ENCODE results near the gene OPA1.
A peak's percentile ranks its signal among the peaks of the same experiment; 100 is the strongest.

Gene OPA1

DNA sequence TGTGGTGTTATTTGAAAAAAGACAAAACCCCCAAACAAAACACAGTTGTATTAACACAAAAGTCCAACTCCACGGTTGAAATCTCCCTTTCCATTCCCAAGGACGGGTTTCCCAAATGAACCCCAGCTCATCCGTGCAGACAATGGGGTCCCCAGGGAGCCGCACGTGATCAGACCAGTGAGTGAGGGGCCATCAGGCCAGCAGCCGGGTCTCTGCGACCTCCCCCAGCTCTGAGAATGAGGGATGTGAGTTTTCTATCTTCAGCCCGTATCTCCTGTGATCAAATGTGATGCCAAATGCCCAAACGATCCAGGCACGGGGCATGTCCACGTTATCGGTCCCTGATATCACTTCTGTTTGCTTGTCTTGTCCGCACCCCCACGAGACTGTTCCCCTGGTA is 138.0 kb downstream of the OPA1 start:
- no peaks in the 10 kb centered on the region for H3K79me1 ChIP-seq (ENCODE audit: low read depth, low read length)
- no peak overlapping the region for H2AK5ac ChIP-seq (ENCODE audit: low read depth, low read length)
- H3K4ac ChIP-seq (ENCODE audit: low read length): no peak overlapping the region
- no peak overlapping the region for H3K14ac ChIP-seq (ENCODE audit: low read length)
- no peak overlapping the region for H3K9ac ChIP-seq (ENCODE audit: low read depth, low read length, poor library complexity)
- H3K4me3 ChIP-seq (ENCODE audit: low read length in 2 of 2): no peak overlapping the region
- no peak overlapping the region for H3K23ac ChIP-seq (ENCODE audit: low read depth, low read length, poor library complexity)
- H4K8ac ChIP-seq (ENCODE audit: low read depth, low read length): no peak overlapping the region
- no peak overlapping the region for H3K4me2 ChIP-seq (ENCODE audit: insufficient read depth, low read length, poor library complexity, severe bottlenecking)
- H2AFZ ChIP-seq (ENCODE audit: low read length): peak overlapping the region; percentile 54
- WGBS, 2 donors (ENCODE audit: extremely low coverage in 2 of 2, insufficient read length in 2 of 2, insufficient replicate concordance in 1 of 2): no CpG with 5 or more reads among the region's 14 CpGs
- peak overlapping the region; percentile 35 for H2BK12ac ChIP-seq (ENCODE audit: low read length)
- H3K27ac ChIP-seq (replicated peaks; ENCODE audit: low read length): no peak overlapping the region
- peak overlapping the region; percentile 9 for H3K18ac ChIP-seq (ENCODE audit: low read length)
- no peak overlapping the region for H2BK5ac ChIP-seq (ENCODE audit: low read length)
- no peak overlapping the region for H4K91ac ChIP-seq (ENCODE audit: low read depth, low read length, poor library complexity)
- H3K27me3 ChIP-seq (ENCODE audit: control insufficient read depth in 3 of 3, insufficient read depth in 3 of 3, low read depth in 1 of 3, low read length in 3 of 3): no peaks in the 10 kb centered on the region
- H3K4me1 ChIP-seq (ENCODE audit: control insufficient read depth in 2 of 2, insufficient read depth in 1 of 2, low read depth in 1 of 2, low read length in 2 of 2): peaks cover 21 to 32% of the 10 kb centered on the region in 2 donors
- no peak for DNase-seq (ENCODE audit: low spot score)
- H2BK15ac ChIP-seq (ENCODE audit: low read length): no peak overlapping the region
- H3K36me3 ChIP-seq (replicated peaks in 1 of 2; ENCODE audit: control insufficient read depth in 2 of 2, insufficient read depth in 2 of 2, low read length in 2 of 2): no peaks in the 10 kb centered on the region
- H2BK120ac ChIP-seq (ENCODE audit: low read depth, low read length): no peak overlapping the region
- H3K9me3 ChIP-seq (replicated peaks in 1 of 2; ENCODE audit: control insufficient read depth in 2 of 2, insufficient read depth in 1 of 2, low read depth in 1 of 2, low read length in 2 of 2): peaks cover 0 to under 1% of the 10 kb centered on the region in 2 donors

DNA sequence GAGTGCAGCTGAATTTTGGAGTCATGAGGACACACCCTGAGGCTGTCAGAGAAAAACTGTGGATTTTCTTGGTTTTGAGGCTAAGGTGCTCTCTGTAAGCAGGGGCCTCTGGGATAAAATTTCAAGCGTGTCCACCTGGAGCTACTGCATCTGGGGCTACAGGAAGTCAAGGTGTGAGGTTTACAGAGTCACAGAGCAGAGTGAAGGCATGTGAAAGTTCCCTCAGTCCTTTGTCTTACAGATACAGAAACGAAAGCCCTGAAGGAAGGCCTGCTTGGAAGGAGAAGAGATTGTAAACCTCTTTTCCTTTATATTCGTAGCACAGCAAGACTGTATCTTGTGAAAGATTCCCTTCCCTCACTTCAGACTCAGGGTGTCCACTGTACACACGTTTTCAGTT is 138.6 kb downstream of the OPA1 start:
- Histone ChIP-seq H3K4me1 (ENCODE audit: control insufficient read depth in 2 of 2, insufficient read depth in 1 of 2, low read depth in 1 of 2, low read length in 2 of 2) (peaks cover 28 to 32% of the 10 kb centered on the region in 2 donors), H4K8ac (ENCODE audit: low read depth, low read length) (no peak overlapping the region), H4K91ac (ENCODE audit: low read depth, low read length, poor library complexity) (no peak overlapping the region), H2AFZ (ENCODE audit: low read length) (no peak overlapping the region), H3K36me3 (replicated peaks in 1 of 2; ENCODE audit: control insufficient read depth in 2 of 2, insufficient read depth in 2 of 2, low read length in 2 of 2) (no peaks in the 10 kb centered on the region), H3K27me3 (ENCODE audit: control insufficient read depth in 3 of 3, insufficient read depth in 3 of 3, low read depth in 1 of 3, low read length in 3 of 3) (no peaks in the 10 kb centered on the region), H2BK120ac (ENCODE audit: low read depth, low read length) (no peak overlapping the region), H3K14ac (ENCODE audit: low read length) (no peak overlapping the region), H2AK5ac (ENCODE audit: low read depth, low read length) (no peak overlapping the region), H3K18ac (ENCODE audit: low read length) (no peak overlapping the region), H3K4me2 (ENCODE audit: insufficient read depth, low read length, poor library complexity, severe bottlenecking) (no peak overlapping the region), H3K4ac (ENCODE audit: low read length) (no peak overlapping the region), H3K4me3 (ENCODE audit: low read length in 2 of 2) (no peak overlapping the region), H2BK15ac (ENCODE audit: low read length) (peak overlapping the region; percentile 17), H3K79me1 (ENCODE audit: low read depth, low read length) (no peaks in the 10 kb centered on the region), H2BK12ac (ENCODE audit: low read length) (no peak overlapping the region), H3K9me3 (replicated peaks in 1 of 2; ENCODE audit: control insufficient read depth in 2 of 2, insufficient read depth in 1 of 2, low read depth in 1 of 2, low read length in 2 of 2) (peaks cover 0 to 1% of the 10 kb centered on the region in 2 donors), H3K9ac (ENCODE audit: low read depth, low read length, poor library complexity) (no peak overlapping the region), H3K27ac (replicated peaks; ENCODE audit: low read length) (no peak overlapping the region), H2BK5ac (ENCODE audit: low read length) (no peak overlapping the region), H3K23ac (ENCODE audit: low read depth, low read length, poor library complexity) (no peak overlapping the region)
- no peak for DNase-seq (ENCODE audit: low spot score)
- no CpG with 5 or more reads among the region's 4 CpGs for WGBS, 2 donors (ENCODE audit: extremely low coverage in 2 of 2, insufficient read length in 2 of 2, insufficient replicate concordance in 1 of 2)

DNA sequence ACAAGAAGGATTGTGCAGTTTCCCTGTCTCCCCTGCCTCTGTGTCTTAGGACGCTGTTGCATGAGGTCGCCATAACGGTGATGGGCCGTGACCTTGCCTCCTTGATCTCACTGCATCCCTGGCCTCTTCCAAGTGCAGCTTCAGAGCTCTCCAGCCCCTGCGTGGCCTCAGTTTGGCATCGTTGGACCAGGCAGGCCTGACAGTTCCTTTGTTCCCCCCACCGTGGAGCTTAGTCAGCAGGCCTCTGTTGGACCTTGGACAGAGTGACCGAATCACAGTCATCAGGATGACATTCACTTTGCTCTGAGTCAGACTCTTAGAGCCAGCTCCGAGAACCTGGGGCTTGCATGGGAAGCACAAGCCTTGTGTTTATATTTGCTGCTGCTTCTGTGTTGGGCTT is 139.4 kb downstream of the OPA1 start:
- Histone ChIP-seq H2BK120ac (ENCODE audit: low read depth, low read length) (no peak overlapping the region), H3K27ac (replicated peaks; ENCODE audit: low read length) (no peak overlapping the region)

DNA sequence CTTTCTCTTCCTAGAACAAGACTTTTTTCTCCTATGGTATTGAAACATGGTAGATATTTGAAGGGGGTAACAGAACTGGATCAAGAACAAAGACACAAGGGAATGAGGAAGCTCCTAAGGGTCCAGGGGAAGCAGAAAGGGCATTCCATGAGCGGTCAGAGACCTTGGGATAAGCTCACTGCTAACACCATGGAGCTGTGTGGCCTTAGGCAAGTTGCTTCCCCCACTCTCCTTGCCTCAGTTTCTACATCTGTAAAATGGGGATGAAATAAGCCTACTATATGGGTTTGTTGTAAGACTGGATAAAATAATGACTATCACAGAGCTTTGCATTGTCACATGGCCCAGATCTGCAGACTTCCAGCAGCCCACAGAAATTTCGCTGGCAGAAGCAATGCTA is 139.8 kb downstream of the OPA1 start:
- H3K79me1 ChIP-seq (ENCODE audit: low read depth, low read length): no peaks in the 10 kb centered on the region
- no peak overlapping the region for H3K4me3 ChIP-seq (ENCODE audit: low read length in 2 of 2)
- H2BK15ac ChIP-seq (ENCODE audit: low read length): no peak overlapping the region
- no peak overlapping the region for H3K23ac ChIP-seq (ENCODE audit: low read depth, low read length, poor library complexity)
- no peak overlapping the region for H2AK5ac ChIP-seq (ENCODE audit: low read depth, low read length)
- no peak overlapping the region for H2BK5ac ChIP-seq (ENCODE audit: low read length)
- no peak overlapping the region for H4K91ac ChIP-seq (ENCODE audit: low read depth, low read length, poor library complexity)
- no peak overlapping the region for H4K8ac ChIP-seq (ENCODE audit: low read depth, low read length)
- peaks cover 0 to 1% of the 10 kb centered on the region in 2 donors for H3K9me3 ChIP-seq (replicated peaks in 1 of 2; ENCODE audit: control insufficient read depth in 2 of 2, insufficient read depth in 1 of 2, low read depth in 1 of 2, low read length in 2 of 2)
- H3K18ac ChIP-seq (ENCODE audit: low read length): no peak overlapping the region
- no peak overlapping the region for H2AFZ ChIP-seq (ENCODE audit: low read length)
- no CpG with 5 or more reads among the region's 2 CpGs for WGBS, 2 donors (ENCODE audit: extremely low coverage in 2 of 2, insufficient read length in 2 of 2, insufficient replicate concordance in 1 of 2)
- no peaks in the 10 kb centered on the region for H3K27me3 ChIP-seq (ENCODE audit: control insufficient read depth in 3 of 3, insufficient read depth in 3 of 3, low read depth in 1 of 3, low read length in 3 of 3)
- no peak overlapping the region for H2BK12ac ChIP-seq (ENCODE audit: low read length)
- H3K27ac ChIP-seq (replicated peaks; ENCODE audit: low read length): no peak overlapping the region
- no peak overlapping the region for H3K4ac ChIP-seq (ENCODE audit: low read length)
- no peak overlapping the region for H2BK120ac ChIP-seq (ENCODE audit: low read depth, low read length)
- peaks cover 25 to 34% of the 10 kb centered on the region in 2 donors for H3K4me1 ChIP-seq (ENCODE audit: control insufficient read depth in 2 of 2, insufficient read depth in 1 of 2, low read depth in 1 of 2, low read length in 2 of 2)
- no peak overlapping the region for H3K14ac ChIP-seq (ENCODE audit: low read length)
- DNase-seq (ENCODE audit: low spot score): no peak
- H3K36me3 ChIP-seq (replicated peaks in 1 of 2; ENCODE audit: control insufficient read depth in 2 of 2, insufficient read depth in 2 of 2, low read length in 2 of 2): no peaks in the 10 kb centered on the region
- no peak overlapping the region for H3K9ac ChIP-seq (ENCODE audit: low read depth, low read length, poor library complexity)
- no peak overlapping the region for H3K4me2 ChIP-seq (ENCODE audit: insufficient read depth, low read length, poor library complexity, severe bottlenecking)

More for the DNA sequence above, 139.4 kb downstream of the OPA1 start:
- Histone ChIP-seq H4K91ac (ENCODE audit: low read depth, low read length, poor library complexity) (peak overlapping the region; percentile 60), H3K36me3 (replicated peaks in 1 of 2; ENCODE audit: control insufficient read depth in 2 of 2, insufficient read depth in 2 of 2, low read length in 2 of 2) (no peaks in the 10 kb centered on the region), H3K4me2 (ENCODE audit: insufficient read depth, low read length, poor library complexity, severe bottlenecking) (no peak overlapping the region), H2AFZ (ENCODE audit: low read length) (no peak overlapping the region), H3K14ac (ENCODE audit: low read length) (no peak overlapping the region), H3K18ac (ENCODE audit: low read length) (peak overlapping the region; percentile 69), H3K79me1 (ENCODE audit: low read depth, low read length) (no peaks in the 10 kb centered on the region), H3K27me3 (ENCODE audit: control insufficient read depth in 3 of 3, insufficient read depth in 3 of 3, low read depth in 1 of 3, low read length in 3 of 3) (no peaks in the 10 kb centered on the region), H3K4me3 (ENCODE audit: low read length in 2 of 2) (no peak overlapping the region), H2BK12ac (ENCODE audit: low read length) (peak overlapping the region; percentile 64), H4K8ac (ENCODE audit: low read depth, low read length) (peak overlapping the region; percentile 87), H3K9ac (ENCODE audit: low read depth, low read length, poor library complexity) (no peak overlapping the region), H2BK15ac (ENCODE audit: low read length) (peak overlapping the region; percentile 17), H3K4ac (ENCODE audit: low read length) (no peak overlapping the region), H2BK5ac (ENCODE audit: low read length) (peak overlapping the region; percentile 14), H3K23ac (ENCODE audit: low read depth, low read length, poor library complexity) (peak overlapping the region; percentile 12), H2AK5ac (ENCODE audit: low read depth, low read length) (peak overlapping the region; percentile 79), H3K4me1 (ENCODE audit: control insufficient read depth in 2 of 2, insufficient read depth in 1 of 2, low read depth in 1 of 2, low read length in 2 of 2) (peaks cover 26 to 34% of the 10 kb centered on the region in 2 donors), H3K9me3 (replicated peaks in 1 of 2; ENCODE audit: control insufficient read depth in 2 of 2, insufficient read depth in 1 of 2, low read depth in 1 of 2, low read length in 2 of 2) (peaks cover 0 to 1% of the 10 kb centered on the region in 2 donors)
- WGBS, 2 donors (ENCODE audit: extremely low coverage in 2 of 2, insufficient read length in 2 of 2, insufficient replicate concordance in 1 of 2): no CpG with 5 or more reads among the region's 9 CpGs
- DNase-seq (ENCODE audit: low spot score): no peak
